GM12874 (cell line): Measurements from ENCODE around the gene FCRL2.

Experiments
- TF ChIP-seq, protein P1 (sequence below): IDR thresholded peaks from 2 replicates; pipeline ENCODE4 v1.5.1; 2011; ENCODE audit warnings: low read depth, mild to moderate bottlenecking, control low read depth, low read length, moderate library complexity; ENCODE audit not compliant: insufficient read depth

The FCRL2 gene

DNA sequence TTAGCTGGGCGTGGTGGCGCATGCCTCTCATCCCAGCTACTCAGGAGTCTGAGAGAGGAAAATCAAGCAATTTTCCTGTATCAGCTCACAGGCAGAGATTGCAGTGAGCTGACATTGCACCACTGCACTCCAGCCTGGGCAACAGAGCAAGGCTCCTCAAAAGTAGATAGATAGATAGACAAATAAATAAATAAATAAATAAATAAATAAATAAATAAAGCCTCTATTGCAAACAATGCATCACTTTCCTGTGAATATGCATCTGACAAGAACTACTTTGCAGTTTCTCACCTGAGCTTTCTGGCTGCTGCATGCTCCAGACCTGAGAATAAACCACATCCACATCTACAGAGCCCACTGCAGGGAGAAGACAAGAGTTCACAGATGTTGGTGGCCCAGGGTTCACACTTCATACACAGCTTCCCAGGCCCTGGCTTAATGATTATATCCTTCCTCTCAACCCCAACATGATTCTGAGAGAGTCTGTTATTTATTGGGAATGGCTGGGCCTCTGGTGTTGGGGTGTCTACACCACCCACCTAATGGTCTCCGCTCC lies 28.6 kb downstream of the FCRL2 start:
- TF ChIP-seq, protein P1, sequence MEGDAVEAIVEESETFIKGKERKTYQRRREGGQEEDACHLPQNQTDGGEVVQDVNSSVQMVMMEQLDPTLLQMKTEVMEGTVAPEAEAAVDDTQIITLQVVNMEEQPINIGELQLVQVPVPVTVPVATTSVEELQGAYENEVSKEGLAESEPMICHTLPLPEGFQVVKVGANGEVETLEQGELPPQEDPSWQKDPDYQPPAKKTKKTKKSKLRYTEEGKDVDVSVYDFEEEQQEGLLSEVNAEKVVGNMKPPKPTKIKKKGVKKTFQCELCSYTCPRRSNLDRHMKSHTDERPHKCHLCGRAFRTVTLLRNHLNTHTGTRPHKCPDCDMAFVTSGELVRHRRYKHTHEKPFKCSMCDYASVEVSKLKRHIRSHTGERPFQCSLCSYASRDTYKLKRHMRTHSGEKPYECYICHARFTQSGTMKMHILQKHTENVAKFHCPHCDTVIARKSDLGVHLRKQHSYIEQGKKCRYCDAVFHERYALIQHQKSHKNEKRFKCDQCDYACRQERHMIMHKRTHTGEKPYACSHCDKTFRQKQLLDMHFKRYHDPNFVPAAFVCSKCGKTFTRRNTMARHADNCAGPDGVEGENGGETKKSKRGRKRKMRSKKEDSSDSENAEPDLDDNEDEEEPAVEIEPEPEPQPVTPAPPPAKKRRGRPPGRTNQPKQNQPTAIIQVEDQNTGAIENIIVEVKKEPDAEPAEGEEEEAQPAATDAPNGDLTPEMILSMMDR: no peak

DNA sequence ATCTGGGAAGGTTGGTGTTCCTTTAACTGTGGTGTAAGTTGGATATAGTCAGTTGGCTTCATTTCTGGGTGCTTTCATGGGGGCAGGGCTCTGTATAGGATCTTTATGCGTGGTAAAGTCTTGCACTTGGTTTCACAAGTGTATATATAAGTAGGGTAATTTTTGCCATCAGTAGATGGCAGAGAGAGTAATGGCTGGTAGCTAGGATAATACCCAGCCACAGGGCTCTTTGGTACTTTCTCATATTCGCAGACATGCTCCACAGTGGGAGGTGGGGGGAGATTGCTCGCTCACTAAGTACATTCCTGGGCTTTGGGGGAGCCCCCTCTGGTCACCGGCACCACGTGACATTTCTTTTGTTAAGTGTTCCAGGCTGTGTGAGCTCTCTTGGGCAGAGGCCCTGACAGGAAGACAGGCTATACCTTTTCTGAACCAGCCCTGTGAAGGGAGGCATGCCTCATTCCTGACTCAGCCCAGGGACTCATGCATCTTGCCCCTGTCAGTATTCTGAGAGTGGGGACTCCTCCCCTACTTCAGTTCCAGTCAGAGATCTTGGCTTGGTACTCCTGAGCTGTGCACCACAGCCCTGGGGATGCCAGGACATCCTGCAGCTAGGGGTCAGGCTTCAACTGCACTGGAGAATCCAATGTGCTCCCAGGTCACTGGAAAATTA lies 37.6 kb downstream of the FCRL2 start:
- TF ChIP-seq, protein P1: no peak

GRCh38 chr1:157734321-157734720 lies 42.6 kb downstream of the FCRL2 start:
- TF ChIP-seq, protein P1: no peak

- TF ChIP-seq, protein P1: no peak
Observed at GRCh38 chr1:157732755-157733154, 44.2 kb downstream of the FCRL2 start.

DNA sequence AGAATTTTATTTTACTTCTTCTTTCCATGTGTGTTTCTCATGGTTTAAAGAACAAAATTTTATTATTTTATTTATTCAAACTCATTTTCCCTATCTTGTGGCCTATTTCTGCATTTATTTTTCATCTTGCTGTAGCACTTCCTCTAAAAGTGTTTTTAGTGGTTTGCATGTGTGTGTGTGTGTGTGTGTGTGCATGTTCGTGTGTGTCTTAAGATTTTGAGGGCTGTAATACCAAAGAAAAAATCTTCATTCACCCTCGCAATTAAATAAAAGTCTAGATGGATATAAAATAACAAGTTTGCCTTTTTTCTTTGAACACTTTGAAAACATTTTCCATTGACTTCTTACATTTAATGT lies 51.7 kb downstream of the FCRL2 start:
- TF ChIP-seq, protein P1: no peak

DNA sequence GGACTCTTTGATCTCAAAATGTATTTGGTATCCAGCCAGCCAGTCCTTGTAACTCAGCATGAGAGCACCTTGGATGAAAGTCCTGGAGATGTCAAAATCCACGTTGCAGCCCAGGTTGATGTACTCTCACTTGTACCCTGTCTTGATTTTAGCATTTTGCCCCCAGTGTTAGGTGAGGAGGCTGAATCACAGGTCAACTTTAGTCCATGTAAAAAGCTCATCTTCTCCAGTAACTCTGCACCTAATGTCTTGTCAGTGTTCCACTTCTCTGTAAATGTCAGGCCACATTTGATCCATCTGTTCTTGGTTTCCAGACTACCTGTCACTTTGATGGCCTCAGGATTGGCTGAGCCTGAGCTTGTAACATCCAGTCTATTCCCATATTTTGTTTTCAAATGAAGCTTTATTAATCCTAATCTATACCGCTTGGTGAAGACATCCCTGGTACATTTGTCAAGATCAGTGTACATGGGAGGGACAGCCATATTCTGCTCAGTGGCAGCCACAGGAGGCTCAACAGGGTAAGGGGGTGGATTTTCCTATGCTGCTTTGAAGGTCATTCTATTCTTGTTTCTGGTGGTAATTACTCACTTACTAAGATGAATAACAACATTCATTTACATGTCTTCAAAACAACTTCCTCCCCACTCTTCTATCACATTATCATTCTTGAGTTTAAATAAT lies 52.3 kb downstream of the FCRL2 start:
- TF ChIP-seq, protein P1: no peak

- TF ChIP-seq, protein P1: no peak
Observed at GRCh38 chr1:157723157-157723556, 53.8 kb downstream of the FCRL2 start.
